ENCODE results near the gene TPBGL.

Gene TPBGL

DNA sequence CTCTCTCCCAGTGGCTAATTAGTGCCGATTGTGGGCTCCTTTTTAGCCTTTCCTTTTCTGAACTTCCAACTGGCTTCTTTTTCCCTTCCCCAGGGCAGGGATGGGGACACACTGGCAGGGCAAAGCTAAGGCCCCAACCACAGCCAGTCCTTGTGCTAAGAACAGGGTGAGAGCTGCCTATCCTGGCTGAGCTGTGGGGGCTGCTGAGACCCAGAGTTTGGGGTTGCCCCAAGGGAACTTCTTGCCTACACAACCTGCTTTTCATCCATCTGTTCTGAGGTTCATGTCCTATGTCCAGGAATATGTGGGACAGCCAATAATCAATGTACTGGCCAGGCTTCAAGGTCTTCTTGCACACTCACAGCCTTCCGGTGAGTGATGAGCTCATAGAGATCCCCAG, 10.0 kb upstream of the TPBGL start:
- DNase-seq (ENCODE audit: insufficient read length, low spot score) (no peak), FAIRE-seq (no peak)
- TF ChIP-seq, protein P1, sequence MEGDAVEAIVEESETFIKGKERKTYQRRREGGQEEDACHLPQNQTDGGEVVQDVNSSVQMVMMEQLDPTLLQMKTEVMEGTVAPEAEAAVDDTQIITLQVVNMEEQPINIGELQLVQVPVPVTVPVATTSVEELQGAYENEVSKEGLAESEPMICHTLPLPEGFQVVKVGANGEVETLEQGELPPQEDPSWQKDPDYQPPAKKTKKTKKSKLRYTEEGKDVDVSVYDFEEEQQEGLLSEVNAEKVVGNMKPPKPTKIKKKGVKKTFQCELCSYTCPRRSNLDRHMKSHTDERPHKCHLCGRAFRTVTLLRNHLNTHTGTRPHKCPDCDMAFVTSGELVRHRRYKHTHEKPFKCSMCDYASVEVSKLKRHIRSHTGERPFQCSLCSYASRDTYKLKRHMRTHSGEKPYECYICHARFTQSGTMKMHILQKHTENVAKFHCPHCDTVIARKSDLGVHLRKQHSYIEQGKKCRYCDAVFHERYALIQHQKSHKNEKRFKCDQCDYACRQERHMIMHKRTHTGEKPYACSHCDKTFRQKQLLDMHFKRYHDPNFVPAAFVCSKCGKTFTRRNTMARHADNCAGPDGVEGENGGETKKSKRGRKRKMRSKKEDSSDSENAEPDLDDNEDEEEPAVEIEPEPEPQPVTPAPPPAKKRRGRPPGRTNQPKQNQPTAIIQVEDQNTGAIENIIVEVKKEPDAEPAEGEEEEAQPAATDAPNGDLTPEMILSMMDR (IDR thresholded peaks at IDR 0.05; ENCODE audit: insufficient read depth, missing control alignments), result no peak

DNA sequence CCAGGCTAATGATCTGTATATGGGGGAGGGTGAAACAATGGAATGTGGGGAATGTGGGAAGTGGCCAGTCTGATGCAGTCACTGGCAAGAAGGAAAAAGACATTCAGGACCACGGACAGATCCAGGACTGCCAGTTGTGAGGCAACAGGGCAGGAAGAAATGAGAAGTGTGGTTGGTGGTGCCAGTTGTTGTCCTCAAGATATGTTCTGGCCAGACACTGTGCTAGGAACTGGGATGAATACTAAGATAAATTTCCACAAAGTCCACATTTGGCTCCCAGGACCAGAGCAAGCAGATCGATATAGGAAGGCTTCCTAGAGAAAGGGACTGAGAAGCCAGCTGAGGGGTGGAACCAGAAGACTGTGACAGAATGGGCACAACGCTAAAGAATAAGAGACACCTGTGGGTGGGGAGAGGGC, 6.8 kb upstream of the TPBGL start:
- TF ChIP-seq, protein P1 (IDR thresholded peaks at IDR 0.05; ENCODE audit: insufficient read depth, missing control alignments), result no peak
- FAIRE-seq (no peak), DNase-seq (ENCODE audit: insufficient read length, low spot score) (no peak)

DNA sequence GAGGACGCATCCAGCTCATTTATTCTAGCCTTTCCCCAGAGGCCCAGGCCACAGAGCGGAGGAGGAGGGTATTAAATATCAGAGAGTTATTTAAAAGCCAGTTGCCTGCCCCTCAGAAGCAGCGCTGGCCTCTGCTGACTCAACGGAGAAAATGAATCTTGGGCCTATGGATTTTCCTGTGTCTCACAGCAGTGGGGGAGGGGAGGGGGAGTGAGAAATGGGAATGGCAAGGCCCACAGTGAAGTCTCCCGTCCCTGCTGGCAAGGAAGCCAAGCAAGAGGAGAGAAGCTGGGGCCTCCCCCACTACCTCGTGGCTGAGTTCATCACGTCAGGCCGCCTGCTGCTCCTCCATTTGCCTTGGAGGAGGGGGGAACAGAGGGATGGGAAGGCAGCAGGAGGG, 4.5 kb upstream of the TPBGL start:
- FAIRE-seq (no peak), DNase-seq (ENCODE audit: insufficient read length, low spot score) (no peak)
- TF ChIP-seq, protein P1 (IDR thresholded peaks at IDR 0.05; ENCODE audit: insufficient read depth, missing control alignments), result no peak

DNA sequence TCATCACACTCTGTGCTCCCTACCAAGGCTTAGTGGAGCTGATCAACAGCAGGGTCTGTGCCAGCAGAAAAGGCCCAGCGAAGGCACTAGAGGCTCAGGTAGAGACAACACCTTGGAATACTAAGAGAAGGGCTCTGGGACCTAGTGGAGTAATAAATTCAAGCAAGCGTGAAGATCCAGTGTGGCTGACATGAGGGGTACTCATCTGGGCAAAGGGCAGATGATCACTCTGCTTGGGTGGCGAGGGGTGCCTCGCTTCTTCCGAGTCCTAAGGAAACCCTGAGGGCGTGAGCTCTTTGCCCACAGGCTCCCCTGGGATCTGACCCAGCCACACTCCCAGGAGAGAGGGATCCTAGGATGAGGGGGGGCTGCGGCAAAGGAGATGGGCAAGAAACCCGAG, 3.5 kb upstream of the TPBGL start:
- no peak for FAIRE-seq
- TF ChIP-seq, protein P1 (IDR thresholded peaks at IDR 0.05; ENCODE audit: insufficient read depth, missing control alignments), result no peak

DNA sequence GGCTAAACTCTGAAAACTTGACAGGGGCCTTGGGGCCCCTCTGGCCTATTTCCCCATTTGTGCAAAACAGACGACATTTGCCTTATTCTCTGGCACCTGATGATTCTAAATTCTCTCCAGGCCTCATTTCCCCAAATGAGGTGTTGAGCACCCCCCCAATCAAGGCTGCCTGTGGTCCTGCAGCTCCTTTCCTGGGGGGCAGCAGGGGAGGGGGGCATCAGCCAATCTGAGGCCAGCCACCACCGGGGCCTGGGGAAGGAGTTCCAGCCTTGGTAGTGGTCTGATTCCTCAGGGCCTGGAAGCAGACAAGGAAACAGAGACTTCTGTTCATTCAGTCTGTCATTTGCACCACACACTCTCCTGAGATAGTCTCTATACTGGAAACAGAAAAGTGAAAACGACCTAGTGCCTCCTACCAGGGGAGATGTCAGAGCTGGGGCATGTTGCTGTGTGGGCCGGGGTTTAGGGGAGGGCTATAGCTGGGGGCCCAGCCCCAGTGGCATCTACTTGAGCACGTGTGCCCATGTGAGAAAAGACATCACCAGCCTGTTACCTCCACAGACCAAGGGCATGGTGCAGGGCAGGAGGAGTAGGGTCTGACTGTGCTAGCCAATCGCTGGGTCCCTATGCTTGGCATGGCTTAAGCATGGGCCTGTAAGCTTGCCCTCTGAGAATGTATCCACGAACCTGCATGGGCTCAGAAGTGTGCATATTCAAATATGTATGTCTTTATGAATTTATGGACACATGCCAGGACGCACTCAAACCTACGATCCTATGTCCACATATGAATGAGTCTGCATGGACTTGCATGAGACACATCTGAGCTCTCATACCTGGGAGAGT, 1.8 kb upstream of the TPBGL start:
- no peak for DNase-seq (ENCODE audit: insufficient read length, low spot score)
- no peak for FAIRE-seq
- TF ChIP-seq, protein P1 (IDR thresholded peaks at IDR 0.05; ENCODE audit: insufficient read depth, missing control alignments), result no peak

More for the DNA sequence above, 3.5 kb upstream of the TPBGL start:
- no peak for DNase-seq (ENCODE audit: insufficient read length, low spot score)

- TF ChIP-seq, protein P1 (IDR thresholded peaks at IDR 0.05; ENCODE audit: insufficient read depth, missing control alignments), result no peak
- DNase-seq (ENCODE audit: insufficient read length, low spot score), result no peak
- FAIRE-seq, result no peak
Observed at GRCh38 chr11:75239531-75240290, 863 bp upstream of the TPBGL start.

Measured in D721Med (cell line).